Fibroblast of lung (primary cell): ENCODE measurements around the gene NTRK3. TPM values are rescaled to one million over a fixed set of nuclear protein-coding genes. Genes with fewer than 3 reads are reported as not detected.

Experiments
- DNase-seq, 2 donors: peaks; one replicate each; pipeline versions ENCODE4 v3.0.0 to v3.0.0-alpha.2; 2010; ENCODE audit warnings: low read depth in 2 of 2
- H2AFZ ChIP-seq: 2 replicates; pipeline ENCODE4 v1.5.1; 2012; ENCODE audit warnings: low read length, control low read depth, inconsistent platforms
- H3K27ac ChIP-seq: 2 replicates; pipeline ENCODE4 v1.5.1; 2011; ENCODE audit warnings: low read length, control low read depth; ENCODE audit not compliant: insufficient read depth
- H3K27me3 ChIP-seq: 2 replicates; pipeline ENCODE4 v1.5.1; 2011; ENCODE audit warnings: mild to moderate bottlenecking, low read length; ENCODE audit not compliant: control insufficient read depth, insufficient read depth
- H3K36me3 ChIP-seq: 2 replicates; pipeline ENCODE4 v1.5.1; 2011; ENCODE audit warnings: low read length; ENCODE audit not compliant: control insufficient read depth, insufficient read depth
- H3K4me1 ChIP-seq: 2 replicates; pipeline ENCODE4 v1.5.1; 2011; ENCODE audit warnings: low read length; ENCODE audit not compliant: control insufficient read depth, insufficient read depth; ENCODE audit errors: extremely low read depth
- H3K4me2 ChIP-seq: 2 replicates; pipeline ENCODE4 v1.5.1; 2011; ENCODE audit warnings: low read length, control low read depth; ENCODE audit not compliant: insufficient read depth; ENCODE audit errors: extremely low read depth
- H3K4me3 ChIP-seq, 4 experiments: fragments of 200-600 bp in 1 of 4; sonication (generic) in 1 of 4; replicated peaks in 1 of 4; 2 replicates each; pipeline ENCODE4 v1.5.1; 2011 to 2016; ENCODE audit warnings: low read length in 4 of 4, low read depth in 3 of 4, mild to moderate bottlenecking in 3 of 4, control low read depth in 2 of 4, inconsistent platforms in 1 of 4, mixed read lengths in 1 of 4; ENCODE audit not compliant: insufficient read depth in 1 of 4; ENCODE audit errors: control extremely low read depth in 1 of 4
- H3K79me2 ChIP-seq: 2 replicates; pipeline ENCODE4 v1.5.1; 2012; ENCODE audit warnings: mild to moderate bottlenecking, low read length, inconsistent platforms; ENCODE audit not compliant: control insufficient read depth, insufficient read depth
- H3K9ac ChIP-seq: 2 replicates; pipeline ENCODE4 v1.5.1; 2011; ENCODE audit warnings: mild to moderate bottlenecking, low read length, control low read depth; ENCODE audit not compliant: insufficient read depth
- H3K9me3 ChIP-seq: 2 replicates; pipeline ENCODE4 v1.5.1; 2012; ENCODE audit warnings: low read depth, low read length; ENCODE audit not compliant: control insufficient read depth, insufficient read depth
- H4K20me1 ChIP-seq: 2 replicates; pipeline ENCODE4 v1.5.1; 2011; ENCODE audit warnings: low read length; ENCODE audit not compliant: control insufficient read depth, insufficient read depth; ENCODE audit errors: extremely low read depth
- CTCF ChIP-seq, 2 donors: IDR thresholded peaks in 1 of 2; conservative IDR thresholded peaks in 1 of 2; 1 replicate in 1 of 2; 2 replicates in 1 of 2; pipeline ENCODE4 v1.5.1; 2011 to 2012; ENCODE audit warnings: low read length in 2 of 2, control low read depth in 1 of 2, inconsistent platforms in 1 of 2, low read depth in 1 of 2, mild to moderate bottlenecking in 1 of 2
- EZH2 ChIP-seq: IDR thresholded peaks from 2 replicates; pipeline ENCODE4 v1.5.1; 2012; ENCODE audit warnings: low read length, control low read depth, mild to moderate bottlenecking; ENCODE audit errors: missing control alignments
- polyA plus RNA-seq, 2 donors: library from polyadenylated mRNA; depleted of rRNA in 1 of 2; stranded (reverse) in 1 of 2; unstranded in 1 of 2; fragments of >200 nt; gene quantifications; 2 replicates each; pipeline ENCODE4 v1.2.1, GENCODE V29; 2011 to 2012; ENCODE audit warnings: missing spikeins in 1 of 2
- total RNA-seq: library from RNA; depleted of rRNA; stranded (reverse); fragments of >200 nt; gene quantifications from 2 replicates; pipeline ENCODE4 v1.2.1, GENCODE V29; 2014

NTRK3 gene
- total and polyA plus RNA-seq, 2 donors (not counting 1 experiment from before 2014, with no cell fraction given): 0.06 TPM; not detected in 1

DNA sequence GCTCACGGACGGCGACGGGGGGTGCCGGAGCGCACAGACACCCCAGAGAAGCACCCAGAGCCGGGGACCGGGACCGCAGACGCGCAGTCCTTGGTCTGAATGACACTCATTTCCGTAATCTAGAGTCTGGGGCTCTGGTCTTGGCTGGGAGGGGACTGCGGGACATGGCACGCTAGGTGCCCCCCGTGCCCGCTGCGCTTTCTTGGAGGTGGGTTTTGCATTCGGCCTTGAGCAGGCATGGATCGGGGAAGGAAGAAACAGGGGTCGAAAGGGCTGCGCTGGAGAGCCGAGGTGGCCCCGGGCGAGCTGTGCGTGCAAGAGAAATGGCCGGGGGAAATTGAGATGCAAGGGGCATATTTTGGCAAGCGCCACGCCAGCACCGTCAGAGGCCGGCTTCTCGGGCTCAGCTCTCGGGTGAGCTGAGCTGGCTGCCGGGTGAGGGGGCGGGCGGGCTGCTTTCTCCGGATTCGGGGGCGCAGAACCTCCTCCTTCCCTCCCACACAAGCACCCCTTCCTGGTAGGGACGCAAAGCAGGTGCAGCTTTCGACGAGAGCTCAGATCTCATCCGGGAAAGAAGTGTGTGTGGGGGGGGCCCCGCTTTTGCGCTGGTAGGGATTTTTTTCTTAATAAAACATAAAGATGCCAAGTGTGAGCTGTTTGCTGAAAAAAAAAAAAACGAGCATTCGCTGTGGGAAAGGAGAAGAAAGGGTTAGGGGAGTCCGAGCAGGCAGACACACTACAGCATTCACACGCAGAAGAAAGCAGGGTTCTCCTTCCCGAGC is 963 bp upstream of the NTRK3 start:
- Histone ChIP-seq H3K4me3 (peak overlapping the region in 1 of 4 experiments; percentile 19), H3K4me2 (peak overlapping the region; percentile 35), H3K27ac (no peak overlapping the region), H3K27me3 (peaks cover 31% of the 10 kb centered on the region), H2AFZ (no peak overlapping the region), H3K4me1 (no peaks in the 10 kb centered on the region), H3K79me2 (no peaks in the 10 kb centered on the region), H4K20me1 (no peaks in the 10 kb centered on the region), H3K9ac (no peak overlapping the region), H3K36me3 (no peaks in the 10 kb centered on the region), H3K9me3 (no peaks in the 10 kb centered on the region)
- TF ChIP-seq CTCF (conservative IDR thresholded peaks at IDR 0.05 in 1 of 2, IDR thresholded peaks at IDR 0.05 in 1 of 2; ENCODE audit: low read depth in 1 of 2, low read length in 2 of 2) (no peak), EZH2 (peak; percentile 77)
- peak in 1 of 2 donors; percentile 25 for DNase-seq

DNA sequence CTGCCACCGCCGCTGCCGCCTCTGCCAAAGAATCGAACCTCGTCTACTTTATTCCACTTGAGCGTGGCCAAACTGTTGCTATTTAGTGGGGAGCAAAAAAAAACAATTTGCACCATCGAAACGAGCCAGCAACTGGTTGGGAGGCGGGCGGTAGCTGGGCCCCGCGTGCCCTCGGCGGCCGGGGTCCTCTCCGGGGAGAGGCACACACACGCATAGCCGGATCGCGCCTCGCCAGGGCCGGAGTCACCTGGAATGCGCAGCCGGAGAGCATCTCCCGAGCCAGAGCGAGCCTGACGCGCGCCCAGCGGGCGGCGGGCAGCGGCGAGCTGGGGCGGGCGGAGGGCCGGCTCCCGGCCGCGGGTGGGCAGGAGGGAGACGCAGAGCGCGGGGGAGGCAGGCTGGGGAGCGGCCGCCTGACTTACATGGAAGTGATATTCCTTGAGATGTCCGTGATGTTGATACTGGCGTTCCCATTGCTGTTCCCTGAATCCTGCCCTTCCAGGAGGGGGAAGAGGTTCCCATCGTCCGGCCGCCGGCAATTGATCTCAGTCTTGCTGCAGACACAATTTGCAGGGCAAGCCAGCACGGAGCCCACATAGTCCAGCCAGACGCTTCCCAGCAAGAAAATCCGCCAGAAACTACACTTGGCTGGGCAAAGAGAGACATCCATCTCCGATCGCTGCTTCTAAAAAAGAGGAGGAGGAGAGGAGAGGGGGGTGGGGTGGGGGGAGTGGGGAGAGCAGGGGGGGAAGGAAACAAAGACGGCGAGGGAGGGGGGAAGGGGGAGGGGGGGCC is 858 bp downstream of the NTRK3 start:
- Histone ChIP-seq H3K79me2 (no peaks in the 10 kb centered on the region), H3K27me3 (peaks cover 31% of the 10 kb centered on the region), H3K9me3 (no peaks in the 10 kb centered on the region), H3K36me3 (no peaks in the 10 kb centered on the region), H3K4me3 (peak overlapping the region in 1 of 4 experiments; percentile 28), H4K20me1 (no peaks in the 10 kb centered on the region), H3K4me2 (peak overlapping the region; percentile 59), H3K9ac (no peak overlapping the region), H2AFZ (no peak overlapping the region), H3K4me1 (no peaks in the 10 kb centered on the region), H3K27ac (no peak overlapping the region)
- TF ChIP-seq EZH2 (peak; percentile 90), CTCF (conservative IDR thresholded peaks at IDR 0.05 in 1 of 2, IDR thresholded peaks at IDR 0.05 in 1 of 2; ENCODE audit: low read depth in 1 of 2, low read length in 2 of 2) (no peak)
- DNase-seq: peak; percentile 14 to 77

DNA sequence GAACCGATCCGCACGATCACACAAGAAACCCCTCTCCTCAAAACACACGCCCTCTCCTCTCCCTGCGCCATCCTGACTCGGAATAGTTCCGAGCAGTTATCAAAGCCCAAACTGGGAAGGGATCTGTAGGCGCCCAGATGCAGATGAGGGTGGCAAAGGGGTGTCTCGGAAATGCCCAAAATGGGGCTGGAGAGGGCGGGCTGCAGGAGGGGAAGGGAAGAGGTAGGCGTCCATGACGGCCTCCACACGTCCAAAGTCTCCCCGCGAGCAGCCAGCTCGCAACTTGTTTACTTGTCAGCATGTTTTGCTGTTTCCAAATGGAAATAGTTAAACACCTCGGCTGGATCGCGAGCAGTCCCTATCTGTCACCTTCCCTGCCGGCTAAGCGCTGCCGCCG is 1.5 kb downstream of the NTRK3 start:
- Histone ChIP-seq H3K79me2 (no peaks in the 10 kb centered on the region), H3K4me2 (no peak overlapping the region), H3K9me3 (no peaks in the 10 kb centered on the region), H3K27me3 (peaks cover 31% of the 10 kb centered on the region), H3K36me3 (no peaks in the 10 kb centered on the region), H2AFZ (no peak overlapping the region), H4K20me1 (no peaks in the 10 kb centered on the region), H3K4me1 (no peaks in the 10 kb centered on the region), H3K27ac (no peak overlapping the region), H3K4me3 (no peak overlapping the region), H3K9ac (no peak overlapping the region)
- DNase-seq: no peak
- TF ChIP-seq EZH2 (peak; percentile 55), CTCF (conservative IDR thresholded peaks at IDR 0.05 in 1 of 2, IDR thresholded peaks at IDR 0.05 in 1 of 2; ENCODE audit: low read depth in 1 of 2, low read length in 2 of 2) (no peak)
